ENCODE data around the gene PITX1. TPM values are rescaled to one million over a fixed set of nuclear protein-coding genes. Genes with fewer than 3 reads are reported as not detected.
"Not testable (repeated sequence)": the region's sequence is repeated elsewhere in the genome, so short reads cannot be mapped to it uniquely, and the experiment has no call there.

The PITX1 gene
- total RNA-seq, 4 donors from 2014 or later = 0.15 to 3.9 (median 1.6) TPM

- no peak for TF ChIP-seq POLR2A (IDR thresholded peaks at IDR 0.05)
- TF ChIP-seq CTCF (IDR thresholded peaks at IDR 0.05) = no peak
- no peak overlapping the region for H3K4me3 ChIP-seq (ENCODE audit: low read depth, poor library complexity, severe bottlenecking)
- intact Hi-C loops (cut with DNase I; ENCODE audit: low total_unique reads) = no loop called here
- 80 to 82% methylated on average over 11 of the region's 11 CpGs for WGBS, 2 donors
- DNase-seq (ENCODE audit: low spot score in 2 of 2) = no peak
These were observed 26.2 kb downstream of the PITX1 start for GRCh38 chr5:135007749-135008363.

- WGBS, 2 donors = 93 to 95% methylated on average over 9 of the region's 9 CpGs
- intact Hi-C loops (cut with DNase I; ENCODE audit: low total_unique reads) = no loop called here
- H3K4me3 ChIP-seq (ENCODE audit: low read depth, poor library complexity, severe bottlenecking) = no peak overlapping the region
- TF ChIP-seq CTCF (IDR thresholded peaks at IDR 0.05) = no peak
- no peak for TF ChIP-seq POLR2A (IDR thresholded peaks at IDR 0.05)
- peak in 1 of 2 donors; percentile 74 for DNase-seq (ENCODE audit: low spot score in 2 of 2)
These were observed 26.7 kb downstream of the PITX1 start for GRCh38 chr5:135007305-135007704.

- TF ChIP-seq CTCF (IDR thresholded peaks at IDR 0.05) (no peak), POLR2A (IDR thresholded peaks at IDR 0.05) (no peak)
- WGBS, 2 donors = 69 to 72% methylated on average over 3 of the region's 3 CpGs
- no peak for DNase-seq (ENCODE audit: low spot score in 2 of 2)
- H3K4me3 ChIP-seq (ENCODE audit: low read depth, poor library complexity, severe bottlenecking) = no peak overlapping the region
- intact Hi-C loops (cut with DNase I; ENCODE audit: low total_unique reads) = no loop called here
These were observed 29.0 kb downstream of the PITX1 start for GRCh38 chr5:135005076-135005475.

- intact Hi-C loops (cut with DNase I; ENCODE audit: low total_unique reads) = no loop called here
- TF ChIP-seq CTCF (IDR thresholded peaks at IDR 0.05) (no peak), POLR2A (IDR thresholded peaks at IDR 0.05) (no peak)
- WGBS, 2 donors = 86 to 88% methylated on average over 3 of the region's 3 CpGs
- no peak for DNase-seq (ENCODE audit: low spot score in 2 of 2)
- H3K4me3 ChIP-seq (ENCODE audit: low read depth, poor library complexity, severe bottlenecking) = no peak overlapping the region
These were observed 29.7 kb downstream of the PITX1 start for GRCh38 chr5:135004376-135004775.

GRCh38 chr5:134998068-134998467 is 36.0 kb downstream of the PITX1 start:
- H3K4me3 ChIP-seq (ENCODE audit: low read depth, poor library complexity, severe bottlenecking); DNase-seq (ENCODE audit: low spot score in 2 of 2); intact Hi-C loops (cut with DNase I; ENCODE audit: low total_unique reads): not testable (repeated sequence)
- WGBS, 2 donors = 95 to 98% methylated on average over 5 of the region's 5 CpGs

GRCh38 chr5:134997015-134997414 is 37.0 kb downstream of the PITX1 start:
- TF ChIP-seq POLR2A (IDR thresholded peaks at IDR 0.05) (no peak), CTCF (IDR thresholded peaks at IDR 0.05) (no peak)
- no peak for DNase-seq (ENCODE audit: low spot score in 2 of 2)
- H3K4me3 ChIP-seq (ENCODE audit: low read depth, poor library complexity, severe bottlenecking) = no peak overlapping the region
- 74 to 77% methylated on average over 5 to 11 of the region's 11 CpGs for WGBS, 2 donors
- intact Hi-C loops (cut with DNase I; ENCODE audit: low total_unique reads) = no loop called here

All from lower leg skin (tissue), 4 donors.